Pancreas (tissue), 10 donors: ENCODE results near the gene SRSF11. TPM values are rescaled to one million over a fixed set of nuclear protein-coding genes. Genes with fewer than 3 reads are reported as not detected.

ENCODE experiments used
- ATAC-seq, 4 donors: fragments of 200-7000 bp; cut with Tn5 transposase; one replicate each; pipeline versions ENCODE4 v1.8.0 to v1.9.1; 2020; ENCODE audit warnings: mild to moderate bottlenecking in 4 of 4, moderate library complexity in 4 of 4
- DNase-seq, 6 donors: peaks; one replicate each; pipeline ENCODE4 v3.0.0-alpha.2; 2020
- FAIRE-seq: peaks from 2 replicates; lab custom pipeline; 2012; peaks lifted over from hg19 to GRCh38; lab: Jason Lieb, UNC
- H3K27ac ChIP-seq, 4 donors: fragments of 200-600 bp; sonication (generic); 1 replicate in 3 of 4; 2 replicates in 1 of 4; pipeline versions ENCODE4 v1.5.0 to v1.8.0; 2020
- H3K27me3 ChIP-seq, 4 donors: fragments of 200-600 bp; one replicate each; pipeline ENCODE4 v1.8.0; 2021
- H3K36me3 ChIP-seq, 3 donors: fragments of 200-600 bp; sonication (generic) in 1 of 3; one replicate each; pipeline versions ENCODE4 v1.5.0 to v1.8.0; 2020 to 2021
- H3K4me1 ChIP-seq, 3 donors: fragments of 200-600 bp; one replicate each; pipeline ENCODE4 v1.8.0; 2021
- H3K4me3 ChIP-seq, 4 donors: fragments of 200-600 bp; sonication (generic) in 2 of 4; one replicate each; pipeline versions ENCODE4 v1.5.0 to v1.8.0; 2020 to 2021
- H3K9me3 ChIP-seq, 4 donors: fragments of 200-600 bp; one replicate each; pipeline ENCODE4 v1.8.0; 2021
- CTCF ChIP-seq, 4 donors: fragments of 200-600 bp; sonication (generic) in 3 of 4; IDR thresholded peaks; one replicate each; pipeline versions ENCODE4 v1.5.0 to v1.8.0; 2021; ENCODE audit warnings: antibody characterized with exemption in 4 of 4
- WGBS, 2 donors: extraction: QIAGEN DNeasy Blood & Tissue Kit; methylation state at CpG; one replicate each; pipeline ENCODE4 v1.1.7; 2013; 5-methylcytosine and 5-hydroxymethylcytosine counted together
- intact Hi-C, 3 donors: fragments of 100-400 bp; cut with DNase I; formaldehyde crosslinking; loops; one replicate each; pipeline versions ENCODE4 v1.11.1 to v1.14.2; 2022
- polyA plus RNA-seq, 2 donors: library from polyadenylated mRNA; stranded (reverse); fragments of 200-250 nt; gene quantifications; one replicate each; pipeline ENCODE4 v1.2.3, GENCODE V29; 2013
- total RNA-seq, 6 donors: library from RNA; stranded (reverse); fragmentation: NEBNext Ultra II Directional in 4 of 6; extraction: Animal tissue kit (Norgen Biotek cat#: 25700) in 4 of 6; gene quantifications; one replicate each; pipeline versions ENCODE4 v1.2.1 to v1.2.4, GENCODE V29; 2021 to 2023
- donor health status: healthy with polysubstance abuse.
- donor health status: DM: no; HTN: no; CAD: no; lungs with moderate emphysema.
- donor health status: DM: no; HTN: no; CAD: no.
- donor health status: control.
- donor health status: control.
- donor health status: Bipolar disorder and iron deficiency.
- donor health status: DM: yes; HTN: yes; CAD: no.
- donor health status: DM: no; HTN: no; CAD: no.
- donor health status: DM: no; HTN: no; CAD: no.
- donor health status: DM: yes; HTN: yes; CAD: no.

SRSF11 gene
- total and polyA plus RNA-seq, 8 donors = 35.4 to 252 (median 72.7) TPM

DNA sequence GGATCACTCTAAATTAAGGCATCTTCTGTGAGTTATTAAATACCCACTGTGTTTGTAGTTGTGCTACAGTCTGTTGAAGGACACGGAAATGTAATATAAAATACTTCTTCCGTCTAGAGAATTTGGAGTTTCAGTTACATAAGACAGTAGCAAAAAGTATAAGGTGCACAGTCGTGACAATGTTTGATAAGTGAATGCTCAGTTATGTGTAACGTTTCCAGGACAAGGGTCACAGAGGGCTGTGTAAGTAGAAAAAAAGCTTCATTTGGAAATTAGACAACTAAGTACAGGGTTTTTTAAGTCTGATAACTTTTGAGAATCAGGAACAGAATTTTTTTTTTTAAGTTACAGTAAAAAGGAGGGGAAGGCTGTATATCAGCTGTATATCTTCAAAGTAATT, 27.5 kb downstream of the SRSF11 start:
- FAIRE-seq (no peak), ATAC-seq (no peak), DNase-seq (no peak)
- 69 to 71% methylated on average over 4 of the region's 4 CpGs for WGBS, 2 donors
- no peak overlapping the region for H3K4me3 ChIP-seq
- H3K4me1 ChIP-seq = no peaks in the 10 kb centered on the region
- H3K9me3 ChIP-seq = no peaks in the 10 kb centered on the region
- no peak overlapping the region for H3K27ac ChIP-seq
- no peak for TF ChIP-seq CTCF (IDR thresholded peaks at IDR 0.05)
- no peaks in the 10 kb centered on the region for H3K27me3 ChIP-seq
- intact Hi-C loops = no loop called here
- H3K36me3 ChIP-seq = peaks cover 2 to 70% (median 36%) of the 10 kb centered on the region in 3 donors

DNA sequence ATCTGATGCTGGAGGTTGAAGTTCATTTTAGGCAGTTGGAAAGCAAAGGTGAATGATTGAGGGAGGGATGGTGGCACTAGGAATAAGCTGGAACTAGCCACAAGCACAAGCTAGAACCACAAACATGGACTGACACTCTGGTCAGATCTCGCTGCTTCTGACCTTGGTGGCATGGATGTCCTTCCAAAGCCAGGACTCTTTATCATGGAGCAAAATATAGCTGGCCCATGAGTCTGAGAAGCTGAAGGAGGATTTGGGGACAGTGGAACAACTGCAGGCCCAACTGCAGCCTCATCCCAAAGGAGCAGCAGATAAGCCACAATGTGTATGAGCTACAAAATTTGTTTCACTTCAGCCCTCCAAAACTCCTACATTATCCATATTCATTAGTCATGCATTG, 35.5 kb downstream of the SRSF11 start:
- DNase-seq (no peak), FAIRE-seq (no peak)

GRCh38 chr1:70264839-70265238, 43.7 kb downstream of the SRSF11 start:
- FAIRE-seq (no peak), DNase-seq (no peak), ATAC-seq (no peak)
- peaks cover 0 to 12% (median 3%) of the 10 kb centered on the region in 3 donors for H3K36me3 ChIP-seq
- no peak for TF ChIP-seq CTCF (IDR thresholded peaks at IDR 0.05)
- WGBS, 2 donors = 85 to 86% methylated on average over 7 of the region's 7 CpGs
- H3K9me3 ChIP-seq = no peaks in the 10 kb centered on the region
- intact Hi-C loops = no loop called here
- H3K4me1 ChIP-seq = no peaks in the 10 kb centered on the region
- H3K4me3 ChIP-seq = no peak overlapping the region
- no peak overlapping the region for H3K27ac ChIP-seq
- no peaks in the 10 kb centered on the region for H3K27me3 ChIP-seq

More for the DNA sequence above, 35.5 kb downstream of the SRSF11 start:
- H3K4me1 ChIP-seq = no peaks in the 10 kb centered on the region
- ATAC-seq = no peak
- no peak overlapping the region for H3K27ac ChIP-seq
- TF ChIP-seq CTCF (IDR thresholded peaks at IDR 0.05) = no peak
- WGBS, 2 donors = 48 to 54% methylated on average over 1 of the region's 1 CpG
- H3K4me3 ChIP-seq = no peak overlapping the region
- peaks cover 0 to 4% (median 0%) of the 10 kb centered on the region in 3 donors for H3K36me3 ChIP-seq
- no peaks in the 10 kb centered on the region for H3K9me3 ChIP-seq
- intact Hi-C loops = no loop called here
- no peaks in the 10 kb centered on the region for H3K27me3 ChIP-seq

GRCh38 chr1:70265946-70266345, 44.8 kb downstream of the SRSF11 start:
- Histone ChIP-seq H3K36me3 (peaks cover 0 to 12% (median 3%) of the 10 kb centered on the region in 3 donors), H3K4me3 (no peak overlapping the region), H3K27ac (no peak overlapping the region), H3K27me3 (no peaks in the 10 kb centered on the region), H3K4me1 (no peaks in the 10 kb centered on the region), H3K9me3 (no peaks in the 10 kb centered on the region)
- ATAC-seq (no peak), DNase-seq (no peak), FAIRE-seq (no peak)
- TF ChIP-seq CTCF (IDR thresholded peaks at IDR 0.05) = no peak
- intact Hi-C loops = no loop called here
- WGBS, 2 donors = 92% methylated on average over 1 of the region's 1 CpG

DNA sequence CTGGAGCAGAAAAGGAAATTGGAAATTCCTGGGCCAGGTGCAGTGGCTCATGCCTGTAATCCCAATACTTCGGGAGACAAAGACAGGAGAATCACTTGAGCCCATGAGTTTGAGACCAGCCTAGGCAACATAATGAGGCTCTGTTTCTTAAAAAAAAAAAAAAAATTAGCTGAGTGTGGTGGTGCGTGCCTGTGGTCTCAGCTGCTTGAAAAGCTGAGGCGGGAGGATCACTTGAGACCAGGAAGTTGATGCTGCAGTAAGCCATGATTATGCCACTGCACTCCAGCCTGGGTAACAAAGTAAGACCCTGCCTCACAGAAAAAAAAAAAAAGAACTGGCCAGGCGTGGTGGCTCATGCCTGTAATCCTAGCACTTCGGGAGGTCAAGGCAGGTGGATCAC, 56.7 kb downstream of the SRSF11 start:
- 97 to 99% methylated on average over 5 of the region's 5 CpGs for WGBS, 2 donors
- FAIRE-seq = no peak
- peaks cover 0 to 3% (median 0%) of the 10 kb centered on the region in 3 donors for H3K4me1 ChIP-seq
- H3K4me3 ChIP-seq = no peak overlapping the region
- peaks cover 0 to 8% (median 0%) of the 10 kb centered on the region in 3 donors for H3K36me3 ChIP-seq
- no peak overlapping the region for H3K27ac ChIP-seq
- no peaks in the 10 kb centered on the region for H3K9me3 ChIP-seq
- H3K27me3 ChIP-seq = no peaks in the 10 kb centered on the region
- no peak for TF ChIP-seq CTCF (IDR thresholded peaks at IDR 0.05)
- ATAC-seq = no peak
- DNase-seq = no peak
- intact Hi-C loops = no loop called here
